Endodermal cell (in vitro differentiated cells): ENCODE results near the gene YWHAG. TPM values are rescaled to one million over a fixed set of nuclear protein-coding genes. Genes with fewer than 3 reads are reported as not detected.
"Not testable (repeated sequence)": the region's sequence is repeated elsewhere in the genome, so short reads cannot be mapped to it uniquely, and the experiment has no call there.

Experiments
- DNase-seq: peaks from one replicate; pipeline ENCODE4 v3.0.0-alpha.2; 2017
- H3K27ac ChIP-seq: 2 replicates; pipeline ENCODE4 v1.5.1; 2013; ENCODE audit warnings: mild to moderate bottlenecking, low read depth, low read length, moderate library complexity
- H3K27me3 ChIP-seq: 2 replicates; pipeline ENCODE4 v1.6.1; 2013; ENCODE audit warnings: mild to moderate bottlenecking, low read length, moderate library complexity; ENCODE audit not compliant: insufficient read depth, control insufficient read depth, poor library complexity, severe bottlenecking
- H3K36me3 ChIP-seq: 2 replicates; pipeline ENCODE4 v1.7.0; 2013; ENCODE audit warnings: mild to moderate bottlenecking, low read length, moderate library complexity; ENCODE audit not compliant: control insufficient read depth, insufficient read depth
- H3K4me1 ChIP-seq: one replicate; pipeline ENCODE4 v1.7.0; 2013; ENCODE audit warnings: low read length; ENCODE audit not compliant: control insufficient read depth, insufficient read depth
- H3K4me3 ChIP-seq: 2 replicates; pipeline ENCODE4 v1.5.1; 2013; ENCODE audit warnings: mild to moderate bottlenecking, low read length, moderate library complexity
- H3K9ac ChIP-seq: 2 replicates; pipeline ENCODE4 v1.6.1; 2013; ENCODE audit warnings: mild to moderate bottlenecking, low read length, moderate library complexity; ENCODE audit not compliant: poor library complexity, severe bottlenecking; ENCODE audit errors: extremely low read depth
- H3K9me3 ChIP-seq: 2 replicates; pipeline ENCODE4 v1.6.1; 2013; ENCODE audit warnings: mild to moderate bottlenecking, low read length, moderate library complexity; ENCODE audit not compliant: control insufficient read depth
- H3K27ac Mint-ChIP-seq: 2 replicates; pipeline ENCODE4 v1.8.0; 2020; ENCODE audit warnings: mixed read lengths
- H3K27me3 Mint-ChIP-seq: 2 replicates; pipeline ENCODE4 v1.8.0; 2021; ENCODE audit warnings: mild to moderate bottlenecking, mixed read lengths; ENCODE audit not compliant: insufficient read depth
- H3K36me3 Mint-ChIP-seq: 2 replicates; pipeline ENCODE4 v1.8.0; 2020; ENCODE audit warnings: low read depth, mixed read lengths
- H3K4me1 Mint-ChIP-seq: 2 replicates; pipeline ENCODE4 v1.8.0; 2020; ENCODE audit warnings: mixed read lengths
- H3K4me3 Mint-ChIP-seq: 2 replicates; pipeline ENCODE4 v1.8.0; 2020; ENCODE audit warnings: mild to moderate bottlenecking, moderate library complexity, mixed read lengths
- H3K9me3 Mint-ChIP-seq: 2 replicates; pipeline ENCODE4 v1.8.0; 2020; ENCODE audit warnings: mild to moderate bottlenecking, mixed read lengths
- WGBS, 2 experiments: methylation state at CpG; one replicate each; pipeline versions ENCODE4 v1.1.5 to v1.1.7; 2013; ENCODE audit warnings: missing lambda C conversion rate in 2 of 2, mixed read lengths in 1 of 2; ENCODE audit not compliant: insufficient coverage in 1 of 2, insufficient read length in 1 of 2; 5-methylcytosine and 5-hydroxymethylcytosine counted together
- total RNA-seq, 2 donors: library from RNA; stranded (reverse); fragmentation: NEBNext Ultra II Directional in 1 of 2; extraction: Animal tissue kit (Norgen Biotek cat#: 25700) in 1 of 2; gene quantifications; 2 replicates in 1 of 2; 3 replicates in 1 of 2; pipeline ENCODE4 v1.2.1, GENCODE V29; 2021
- TF ChIP-seq, protein P1 (sequence below): fragments of 200-600 bp; sonication (generic); conservative IDR thresholded peaks from 2 replicates; pipeline ENCODE4 v1.5.0; 2021; ENCODE audit warnings: antibody characterized with exemption, mild to moderate bottlenecking

YWHAG gene
- total RNA-seq, 2 donors from 2014 or later = 148 TPM

DNA sequence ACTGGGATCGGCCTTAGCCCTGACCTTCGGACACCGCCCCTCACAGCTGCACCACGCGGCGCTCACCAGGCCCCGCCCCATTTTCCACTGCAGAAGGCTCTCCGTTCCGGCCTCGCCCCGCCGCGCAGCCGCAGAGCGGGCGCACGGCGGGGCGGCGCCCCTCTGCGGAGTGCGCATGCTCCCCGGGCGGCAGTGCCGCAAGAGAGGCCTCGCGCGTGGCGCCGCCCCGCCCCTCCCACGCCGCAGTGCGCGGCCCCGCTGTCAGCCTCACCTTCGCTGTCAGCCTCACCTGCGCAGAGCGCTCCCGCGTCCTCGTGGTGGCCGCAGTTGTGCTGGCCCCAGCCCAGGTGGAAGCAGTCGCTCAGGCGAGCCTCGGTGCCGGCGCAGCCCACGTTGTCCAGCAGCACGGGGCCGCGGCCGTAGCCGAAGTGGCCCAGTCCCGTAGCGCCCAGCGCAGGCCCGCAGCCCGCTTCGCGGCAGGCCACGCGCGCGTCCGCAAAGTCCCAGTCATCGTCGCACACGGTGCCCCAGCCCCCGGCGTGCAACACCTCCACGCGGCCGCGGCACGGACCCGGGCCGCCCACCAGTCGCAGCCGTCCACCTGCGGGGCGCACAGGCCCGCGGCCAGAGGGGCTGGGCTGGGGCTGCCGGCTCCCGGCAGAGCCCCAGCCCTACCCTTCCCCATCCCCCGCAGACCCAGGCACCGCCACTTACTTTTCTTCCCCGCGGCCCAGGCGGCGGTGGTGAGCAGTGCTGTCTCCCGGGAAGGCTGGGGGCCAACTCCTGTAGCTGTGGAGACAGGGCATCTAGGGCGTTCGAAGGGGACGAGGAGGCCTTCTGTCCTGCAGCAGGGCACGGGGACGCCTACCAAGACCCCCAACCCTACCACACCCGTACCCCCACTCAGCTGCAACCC lies 34.6 kb upstream of the YWHAG start:
- peak overlapping the region; percentile 80 for H3K4me3 ChIP-seq
- H3K4me1 ChIP-seq = peaks cover 6% of the 10 kb centered on the region
- H3K27me3 ChIP-seq = no peaks in the 10 kb centered on the region
- TF ChIP-seq, protein P1, sequence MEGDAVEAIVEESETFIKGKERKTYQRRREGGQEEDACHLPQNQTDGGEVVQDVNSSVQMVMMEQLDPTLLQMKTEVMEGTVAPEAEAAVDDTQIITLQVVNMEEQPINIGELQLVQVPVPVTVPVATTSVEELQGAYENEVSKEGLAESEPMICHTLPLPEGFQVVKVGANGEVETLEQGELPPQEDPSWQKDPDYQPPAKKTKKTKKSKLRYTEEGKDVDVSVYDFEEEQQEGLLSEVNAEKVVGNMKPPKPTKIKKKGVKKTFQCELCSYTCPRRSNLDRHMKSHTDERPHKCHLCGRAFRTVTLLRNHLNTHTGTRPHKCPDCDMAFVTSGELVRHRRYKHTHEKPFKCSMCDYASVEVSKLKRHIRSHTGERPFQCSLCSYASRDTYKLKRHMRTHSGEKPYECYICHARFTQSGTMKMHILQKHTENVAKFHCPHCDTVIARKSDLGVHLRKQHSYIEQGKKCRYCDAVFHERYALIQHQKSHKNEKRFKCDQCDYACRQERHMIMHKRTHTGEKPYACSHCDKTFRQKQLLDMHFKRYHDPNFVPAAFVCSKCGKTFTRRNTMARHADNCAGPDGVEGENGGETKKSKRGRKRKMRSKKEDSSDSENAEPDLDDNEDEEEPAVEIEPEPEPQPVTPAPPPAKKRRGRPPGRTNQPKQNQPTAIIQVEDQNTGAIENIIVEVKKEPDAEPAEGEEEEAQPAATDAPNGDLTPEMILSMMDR = peak; percentile 38
- peak overlapping the region; percentile 66 for H3K27ac Mint-ChIP-seq
- H3K27ac ChIP-seq = no peak overlapping the region
- peaks cover 14% of the 10 kb centered on the region for H3K4me1 Mint-ChIP-seq
- H3K36me3 ChIP-seq = no peaks in the 10 kb centered on the region
- peak; percentile 97 for DNase-seq
- 0 to 6% methylated on average over 13 to 99 of the region's 99 CpGs for WGBS, 2 experiments
- no peaks in the 10 kb centered on the region for H3K9me3 ChIP-seq
- peak overlapping the region; percentile 52 for H3K4me3 Mint-ChIP-seq
- peaks cover 4% of the 10 kb centered on the region for H3K36me3 Mint-ChIP-seq
- H3K9me3 Mint-ChIP-seq = no peaks in the 10 kb centered on the region
- H3K27me3 Mint-ChIP-seq = peaks cover 5% of the 10 kb centered on the region
- H3K9ac ChIP-seq = peak overlapping the region; percentile 64

DNA sequence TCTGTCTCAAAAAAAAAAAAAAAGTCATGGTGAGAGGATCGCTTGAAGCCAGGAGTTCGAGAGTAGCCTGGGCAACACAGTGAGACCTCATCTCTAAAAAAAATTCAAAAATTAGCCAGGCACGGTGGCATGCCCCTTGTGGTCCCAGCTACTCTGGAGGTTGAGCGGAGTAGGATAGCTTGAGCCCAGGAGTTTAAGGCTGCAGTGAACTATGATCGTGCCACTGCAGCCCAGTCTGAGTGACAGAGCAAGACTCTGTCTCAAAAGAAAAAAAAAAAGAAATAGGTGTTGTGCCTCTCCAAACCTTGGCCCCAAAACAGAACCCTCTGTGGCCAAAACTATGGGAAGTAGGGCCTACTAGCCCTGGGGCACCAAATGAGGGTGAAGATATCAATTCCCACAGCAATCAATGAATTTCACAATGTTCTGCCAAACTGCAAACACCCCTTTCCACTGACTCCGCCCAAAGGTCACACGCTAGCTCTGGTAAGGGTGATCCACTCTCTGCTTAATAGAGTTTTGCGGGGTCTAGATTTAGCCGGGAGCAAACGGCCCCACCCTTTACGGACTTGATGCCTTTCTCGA lies 33.8 kb upstream of the YWHAG start:
- H3K27ac ChIP-seq = no peak overlapping the region
- H3K9me3 ChIP-seq = no peaks in the 10 kb centered on the region
- Mint-ChIP-seq H3K9me3 (no peaks in the 10 kb centered on the region), H3K36me3 (peaks cover 4% of the 10 kb centered on the region), H3K27me3 (no peaks in the 10 kb centered on the region), H3K4me3 (peak overlapping the region; percentile 52), H3K27ac (peak overlapping the region; percentile 66), H3K4me1 (peaks cover 14% of the 10 kb centered on the region)
- H3K4me1 ChIP-seq = peaks cover 6% of the 10 kb centered on the region
- DNase-seq = no peak
- no peaks in the 10 kb centered on the region for H3K36me3 ChIP-seq
- H3K9ac ChIP-seq = no peak overlapping the region
- TF ChIP-seq, protein P1 = no peak
- H3K27me3 ChIP-seq = no peaks in the 10 kb centered on the region
- WGBS, 2 experiments = 48 to 58% methylated on average over 5 to 12 of the region's 12 CpGs
- peak overlapping the region; percentile 80 for H3K4me3 ChIP-seq

DNA sequence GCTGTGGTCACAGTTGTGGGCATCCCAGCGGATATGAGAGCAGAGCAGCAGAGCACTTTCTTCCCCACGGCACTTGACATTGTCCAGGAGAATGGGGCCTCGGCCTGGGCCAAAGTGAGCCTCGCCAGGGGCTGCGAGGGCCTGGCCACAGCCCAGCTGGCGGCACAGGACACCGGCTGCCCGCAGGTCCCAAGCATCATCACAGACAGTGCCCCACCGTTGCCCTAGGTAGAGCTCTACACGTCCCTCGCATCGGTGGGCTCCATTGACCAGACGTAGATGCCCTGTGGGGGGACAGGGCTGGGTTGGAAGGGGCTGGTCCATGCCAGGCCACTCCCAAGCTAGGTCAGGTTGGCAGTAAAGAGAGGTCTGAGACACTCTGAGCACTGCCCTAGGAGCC lies 31.3 kb upstream of the YWHAG start:
- H3K36me3 Mint-ChIP-seq = peaks cover 4% of the 10 kb centered on the region
- 96 to 98% methylated on average over 8 to 13 of the region's 13 CpGs for WGBS, 2 experiments
- H3K4me3 ChIP-seq = no peak overlapping the region

DNA sequence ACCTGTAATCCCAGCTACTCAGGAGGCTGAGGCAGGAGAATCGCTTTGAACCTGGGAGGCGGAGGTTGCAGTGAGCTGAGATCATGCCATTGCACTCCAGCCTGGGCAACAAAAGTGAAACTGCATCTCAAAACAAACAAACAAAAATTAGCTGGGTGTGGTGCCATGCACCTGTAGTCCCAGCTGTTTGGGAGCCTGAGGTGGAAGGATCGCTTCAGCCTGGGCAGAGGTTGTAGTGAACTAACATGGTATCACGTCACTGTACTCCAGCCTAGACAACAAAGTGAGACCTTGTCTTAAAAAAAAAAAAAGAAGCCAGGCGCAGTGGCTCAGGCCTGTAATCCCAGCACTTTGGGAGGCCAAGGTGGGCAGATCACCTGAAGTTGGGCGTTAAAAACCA lies 29.0 kb upstream of the YWHAG start:
- not testable (repeated sequence) for H3K4me1 Mint-ChIP-seq, H3K27me3 Mint-ChIP-seq

More for the DNA sequence above, 31.3 kb upstream of the YWHAG start:
- Histone ChIP-seq H3K27ac (no peak overlapping the region), H3K4me1 (peaks cover 6% of the 10 kb centered on the region), H3K36me3 (no peaks in the 10 kb centered on the region), H3K9ac (no peak overlapping the region), H3K9me3 (no peaks in the 10 kb centered on the region), H3K27me3 (no peaks in the 10 kb centered on the region)
- Mint-ChIP-seq H3K27ac (no peak overlapping the region), H3K4me3 (no peak overlapping the region), H3K27me3 (no peaks in the 10 kb centered on the region), H3K4me1 (peaks cover 9% of the 10 kb centered on the region), H3K9me3 (no peaks in the 10 kb centered on the region)
- TF ChIP-seq, protein P1 = no peak
- no peak for DNase-seq

More for the DNA sequence above, 29.0 kb upstream of the YWHAG start:
- H3K4me1 ChIP-seq, H3K36me3 Mint-ChIP-seq, H3K9me3 ChIP-seq, H3K27ac ChIP-seq, DNase-seq, H3K27me3 ChIP-seq, H3K9me3 Mint-ChIP-seq, H3K36me3 ChIP-seq, H3K4me3 Mint-ChIP-seq, H3K9ac ChIP-seq, H3K4me3 ChIP-seq, H3K27ac Mint-ChIP-seq: not testable (repeated sequence)
- 95 to 96% methylated on average over 6 of the region's 6 CpGs for WGBS, 2 experiments
